Natural killer cell treated with Interleukin-12 subunit alpha and Interleukin-12 subunit beta and Interleukin-15 and Interleukin-18, amount 100 ng/mL, for 72 hours (primary cell): Measurements from ENCODE around the gene LRRC14B. TPM values are rescaled to one million over a fixed set of nuclear protein-coding genes. Genes with fewer than 3 reads are reported as not detected.

Source experiments
- ATAC-seq, 2 donors: fragments of 150-1000 bp; cut with Tn5 transposase in 1 of 2; sonication (Bioruptor Pico), chemical (Tn5 transposase) in 1 of 2; 2 replicates each; pipeline ENCODE4 v1.10.0; 2021
- DNase-seq: peaks from one replicate; pipeline ENCODE4 v3.0.0; 2022; ENCODE audit warnings: low spot score
- H3K27ac Mint-ChIP-seq, 2 donors: 1 replicate in 1 of 2; 2 replicates in 1 of 2; pipeline ENCODE4 v1.8.0; 2022; ENCODE audit warnings: mixed read lengths in 2 of 2, mild to moderate bottlenecking in 1 of 2, moderate library complexity in 1 of 2
- H3K27me3 Mint-ChIP-seq, 2 donors: 1 replicate in 1 of 2; 2 replicates in 1 of 2; pipeline ENCODE4 v1.8.0; 2022; ENCODE audit warnings: mixed read lengths in 2 of 2
- H3K36me3 Mint-ChIP-seq: one replicate; pipeline ENCODE4 v1.8.0; 2022; ENCODE audit warnings: mixed read lengths
- H3K4me1 Mint-ChIP-seq, 2 donors: 1 replicate in 1 of 2; 2 replicates in 1 of 2; pipeline ENCODE4 v1.8.0; 2022; ENCODE audit warnings: low read depth in 2 of 2, mixed read lengths in 2 of 2, mild to moderate bottlenecking in 1 of 2
- H3K4me3 Mint-ChIP-seq: one replicate; pipeline ENCODE4 v1.8.0; 2022; ENCODE audit warnings: mixed read lengths
- H3K9me3 Mint-ChIP-seq: 2 replicates; pipeline ENCODE4 v1.8.0; 2022; ENCODE audit warnings: mixed read lengths
- total RNA-seq, 2 donors: library from RNA; stranded (reverse); gene quantifications; one replicate each; pipeline ENCODE4 v1.2.3, GENCODE V29; 2022

Gene LRRC14B
- not detected for total RNA-seq

- H3K27ac Mint-ChIP-seq = no peak within 1 kb of the TSS
- no peaks in the 10 kb centered on the region for H3K9me3 Mint-ChIP-seq
- H3K4me1 Mint-ChIP-seq = peaks cover 0 to 7% of the 10 kb centered on the region in 2 donors
- H3K27me3 Mint-ChIP-seq = peaks cover 0 to 4% of the 10 kb centered on the region in 2 donors
- DNase-seq = no peak
- ATAC-seq = no peak
- no peaks in the 10 kb centered on the region for H3K36me3 Mint-ChIP-seq
- H3K4me3 Mint-ChIP-seq = no peak within 1 kb of the TSS
Measured at GRCh38 chr5:191036-191948, at the start of gene LRRC14B. Gene LRRC14B, plus strand, starts transcription at chr5:191495. Its CDS starts 44 bp downstream, at chr5:191539.

DNA sequence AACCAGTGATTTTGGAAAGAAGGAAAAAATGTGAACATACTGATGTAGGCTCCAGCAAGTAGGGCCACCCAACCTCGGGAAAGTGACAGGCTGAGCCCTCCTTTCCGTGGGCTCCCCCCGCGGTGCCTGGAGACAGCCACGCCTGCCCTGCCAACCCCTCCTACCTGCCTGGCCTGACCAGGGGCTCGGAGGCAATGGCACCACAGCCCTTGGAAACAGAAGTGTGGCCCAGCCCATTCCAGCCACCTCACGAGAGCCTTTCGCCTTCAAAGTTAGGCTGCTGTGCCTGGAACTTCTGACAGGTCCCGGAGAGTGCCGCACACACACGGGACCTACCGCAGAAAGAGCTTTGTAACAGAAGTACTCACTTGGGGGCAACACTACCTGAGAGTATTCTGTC is 49.5 kb upstream of the LRRC14B start:
- ATAC-seq = no peak
- no peaks in the 10 kb centered on the region for H3K36me3 Mint-ChIP-seq
- no peak for DNase-seq
- H3K27ac Mint-ChIP-seq = no peak overlapping the region
- H3K4me3 Mint-ChIP-seq = no peak overlapping the region
- H3K4me1 Mint-ChIP-seq = no peaks in the 10 kb centered on the region
- no peaks in the 10 kb centered on the region for H3K27me3 Mint-ChIP-seq
- H3K9me3 Mint-ChIP-seq = no peaks in the 10 kb centered on the region

DNA sequence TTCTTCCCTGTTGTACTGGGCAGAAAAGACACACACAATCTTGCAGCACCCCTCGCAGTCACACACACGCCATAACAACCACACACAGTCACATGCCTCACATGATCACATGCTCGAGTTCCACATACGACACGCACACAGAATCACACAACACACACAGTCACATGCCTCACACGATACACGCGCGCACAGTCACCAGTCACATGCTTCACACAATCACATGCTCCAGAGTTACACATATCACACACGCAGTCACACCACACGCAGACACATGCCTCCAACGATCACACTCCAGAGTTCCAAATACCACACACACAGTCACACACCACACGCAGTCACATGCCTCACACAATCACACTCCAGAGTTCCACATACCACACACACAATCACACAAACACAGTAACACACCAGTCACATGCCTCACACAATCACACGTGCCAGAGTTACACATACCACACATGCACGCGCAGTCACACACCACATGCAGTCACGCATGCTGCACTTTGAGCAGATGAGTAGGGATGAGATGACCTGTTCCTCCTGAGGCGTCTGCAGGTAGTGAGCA is 49.0 kb upstream of the LRRC14B start:
- no peak for ATAC-seq
- DNase-seq = no peak
- Mint-ChIP-seq H3K27ac (no peak overlapping the region), H3K4me3 (no peak overlapping the region), H3K27me3 (no peaks in the 10 kb centered on the region), H3K36me3 (peaks cover 3% of the 10 kb centered on the region), H3K4me1 (no peaks in the 10 kb centered on the region), H3K9me3 (no peaks in the 10 kb centered on the region)

- H3K27ac Mint-ChIP-seq = no peak overlapping the region
- H3K36me3 Mint-ChIP-seq = peaks cover 10% of the 10 kb centered on the region
- H3K4me1 Mint-ChIP-seq = no peaks in the 10 kb centered on the region
- DNase-seq (no peak), ATAC-seq (peak in 1 of 2 donors; percentile 13)
- no peak overlapping the region for H3K4me3 Mint-ChIP-seq
- H3K27me3 Mint-ChIP-seq = peaks cover 2 to 7% of the 10 kb centered on the region in 2 donors
- H3K9me3 Mint-ChIP-seq = peaks cover 4% of the 10 kb centered on the region
Measured at GRCh38 chr5:143041-143440, 48.3 kb upstream of the LRRC14B start.

DNA sequence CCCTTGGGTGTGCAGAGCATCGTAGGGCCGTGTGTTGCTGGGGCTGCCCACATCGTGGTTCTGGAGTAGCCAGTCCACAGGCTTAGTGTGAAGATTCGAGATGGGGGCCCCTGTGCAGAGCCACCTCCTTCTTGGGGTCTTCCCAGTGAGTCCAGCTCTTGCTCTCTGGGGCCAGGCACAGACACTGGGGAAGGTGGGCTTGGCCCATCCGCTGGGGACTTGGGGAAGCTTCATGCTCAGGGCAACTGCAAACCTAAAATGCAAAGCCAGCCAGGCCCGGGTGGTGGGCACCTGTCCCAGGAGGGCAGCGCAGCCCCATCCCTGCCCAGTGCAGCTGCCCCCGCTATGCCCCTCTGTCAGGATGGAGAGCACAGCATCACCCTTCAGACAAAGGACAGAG is 46.4 kb upstream of the LRRC14B start:
- Mint-ChIP-seq H3K36me3 (peaks cover 16% of the 10 kb centered on the region), H3K4me1 (no peaks in the 10 kb centered on the region), H3K27ac (no peak overlapping the region), H3K4me3 (no peak overlapping the region), H3K9me3 (peaks cover 4% of the 10 kb centered on the region), H3K27me3 (peaks cover 2 to 23% of the 10 kb centered on the region in 2 donors)
- DNase-seq = no peak
- ATAC-seq = peak in 1 of 2 donors; percentile 14

DNA sequence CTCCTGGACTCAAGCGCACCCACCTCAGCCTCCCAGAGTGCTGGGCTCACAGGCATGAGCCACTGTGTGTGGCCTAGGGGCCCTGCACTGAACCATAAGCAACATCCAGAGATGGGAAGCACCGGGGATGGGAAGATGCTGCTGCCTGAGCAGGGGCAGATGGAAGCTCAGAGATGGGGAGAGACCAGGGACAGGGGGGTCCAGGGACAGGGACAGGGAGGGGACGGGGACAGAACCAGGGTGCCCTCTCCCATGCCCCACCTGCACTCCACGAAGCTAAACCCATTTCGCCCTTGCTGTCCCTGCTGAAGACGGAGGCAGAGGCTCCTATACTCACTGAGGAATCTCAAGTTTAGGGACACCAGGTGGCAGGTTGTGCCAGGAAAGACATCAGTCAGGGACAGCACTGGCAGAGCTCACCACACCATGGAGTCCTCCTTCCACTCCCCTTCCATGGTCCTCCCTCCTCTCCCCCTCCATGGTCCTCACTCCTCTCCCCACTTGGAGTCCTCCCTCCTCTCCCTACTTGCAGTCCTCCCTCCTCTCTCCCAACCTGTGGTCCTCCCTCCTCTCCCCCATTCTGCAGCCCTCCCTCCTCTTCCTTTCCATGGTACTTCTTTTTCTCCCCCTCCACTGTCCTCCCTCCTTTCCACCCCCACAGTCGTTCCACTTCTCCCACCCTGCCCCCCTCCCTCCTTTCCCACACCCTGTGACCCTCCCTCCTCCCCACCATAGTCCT is 45.5 kb upstream of the LRRC14B start:
- Mint-ChIP-seq H3K4me1 (no peaks in the 10 kb centered on the region), H3K36me3 (peaks cover 16% of the 10 kb centered on the region), H3K4me3 (no peak overlapping the region), H3K27me3 (peaks cover 3 to 26% of the 10 kb centered on the region in 2 donors), H3K9me3 (peaks cover 4% of the 10 kb centered on the region), H3K27ac (no peak overlapping the region)
- ATAC-seq = peak in 1 of 2 donors; percentile 29
- DNase-seq = no peak

- peaks cover 16% of the 10 kb centered on the region for H3K36me3 Mint-ChIP-seq
- peaks cover 4% of the 10 kb centered on the region for H3K9me3 Mint-ChIP-seq
- no peak overlapping the region for H3K4me3 Mint-ChIP-seq
- ATAC-seq (no peak), DNase-seq (no peak)
- no peaks in the 10 kb centered on the region for H3K4me1 Mint-ChIP-seq
- no peak overlapping the region for H3K27ac Mint-ChIP-seq
- peaks cover 4 to 26% of the 10 kb centered on the region in 2 donors for H3K27me3 Mint-ChIP-seq
Measured at GRCh38 chr5:147751-148150, 43.5 kb upstream of the LRRC14B start.

GRCh38 chr5:149745-150485 is 41.4 kb upstream of the LRRC14B start:
- H3K36me3 Mint-ChIP-seq = peaks cover 16% of the 10 kb centered on the region
- peaks cover 4% of the 10 kb centered on the region for H3K9me3 Mint-ChIP-seq
- DNase-seq (no peak), ATAC-seq (no peak)
- H3K4me3 Mint-ChIP-seq = no peak overlapping the region
- no peak overlapping the region for H3K27ac Mint-ChIP-seq
- peaks cover 4 to 26% of the 10 kb centered on the region in 2 donors for H3K27me3 Mint-ChIP-seq
- no peaks in the 10 kb centered on the region for H3K4me1 Mint-ChIP-seq

GRCh38 chr5:150746-151145 is 40.5 kb upstream of the LRRC14B start:
- Mint-ChIP-seq H3K9me3 (peaks cover 4% of the 10 kb centered on the region), H3K36me3 (peaks cover 16% of the 10 kb centered on the region), H3K4me1 (no peaks in the 10 kb centered on the region), H3K4me3 (no peak overlapping the region), H3K27ac (no peak overlapping the region), H3K27me3 (peaks cover 4 to 26% of the 10 kb centered on the region in 2 donors)
- DNase-seq = no peak
- ATAC-seq = no peak

GRCh38 chr5:152077-152476 is 39.2 kb upstream of the LRRC14B start:
- Mint-ChIP-seq H3K9me3 (peaks cover 4% of the 10 kb centered on the region), H3K4me3 (no peak overlapping the region), H3K27ac (no peak overlapping the region), H3K4me1 (no peaks in the 10 kb centered on the region), H3K36me3 (peaks cover 16% of the 10 kb centered on the region), H3K27me3 (peaks cover 4 to 26% of the 10 kb centered on the region in 2 donors)
- ATAC-seq = no peak
- DNase-seq = no peak

- H3K27ac Mint-ChIP-seq = no peak overlapping the region
- H3K9me3 Mint-ChIP-seq = no peaks in the 10 kb centered on the region
- ATAC-seq (no peak), DNase-seq (no peak)
- peaks cover 4% of the 10 kb centered on the region for H3K36me3 Mint-ChIP-seq
- no peaks in the 10 kb centered on the region for H3K4me1 Mint-ChIP-seq
- H3K4me3 Mint-ChIP-seq = no peak overlapping the region
- peaks cover 2 to 16% of the 10 kb centered on the region in 2 donors for H3K27me3 Mint-ChIP-seq
Measured at GRCh38 chr5:153256-153655, 38.0 kb upstream of the LRRC14B start.

- H3K27me3 Mint-ChIP-seq = peaks cover 7 to 18% of the 10 kb centered on the region in 2 donors
- no peaks in the 10 kb centered on the region for H3K4me1 Mint-ChIP-seq
- no peak overlapping the region for H3K27ac Mint-ChIP-seq
- no peak overlapping the region for H3K4me3 Mint-ChIP-seq
- DNase-seq = no peak
- H3K36me3 Mint-ChIP-seq = no peaks in the 10 kb centered on the region
- no peak for ATAC-seq
- no peaks in the 10 kb centered on the region for H3K9me3 Mint-ChIP-seq
Measured at GRCh38 chr5:154236-154635, 37.1 kb upstream of the LRRC14B start.

GRCh38 chr5:154826-155225 is 36.5 kb upstream of the LRRC14B start:
- peaks cover 12 to 19% of the 10 kb centered on the region in 2 donors for H3K27me3 Mint-ChIP-seq
- no peak overlapping the region for H3K27ac Mint-ChIP-seq
- H3K4me3 Mint-ChIP-seq = no peak overlapping the region
- H3K4me1 Mint-ChIP-seq = no peaks in the 10 kb centered on the region
- no peak for DNase-seq
- no peaks in the 10 kb centered on the region for H3K9me3 Mint-ChIP-seq
- no peaks in the 10 kb centered on the region for H3K36me3 Mint-ChIP-seq
- no peak for ATAC-seq
